Right renal pelvis (tissue), 4 donors: Measurements from ENCODE around the gene OLR1. TPM values are rescaled to one million over a fixed set of nuclear protein-coding genes. Genes with fewer than 3 reads are reported as not detected.
"Not testable (repeated sequence)": the region's sequence is repeated elsewhere in the genome, so short reads cannot be mapped to it uniquely, and the experiment has no call there.

Source experiments
- DNase-seq, 4 donors: peaks; one replicate each; pipeline ENCODE4 v3.0.0-alpha.2; 2013; ENCODE audit warnings: low read depth in 4 of 4, low spot score in 3 of 4, missing footprints in 1 of 4
- polyA plus RNA-seq, 4 donors: library from polyadenylated mRNA; unstranded; fragments of 120-200 nt; gene quantifications; one replicate each; pipeline ENCODE4 v1.2.1, GENCODE V29; 2013; ENCODE audit not compliant: insufficient read length in 4 of 4

OLR1 gene
- polyA plus RNA-seq, 4 donors: 1.2 to 1.8 (median 1.3) TPM

- no peak for DNase-seq
Measured at GRCh38 chr12:10191865-10192264, 19.9 kb upstream of the OLR1 start.

GRCh38 chr12:10190558-10191388, 18.8 kb upstream of the OLR1 start:
- DNase-seq: peak in 3 of 4 donors; percentile 30 to 52 (median 44)

- DNase-seq: no peak
Measured at GRCh38 chr12:10189653-10190052, 17.7 kb upstream of the OLR1 start.

- not testable (repeated sequence) for DNase-seq
Measured at GRCh38 chr12:10186958-10187357, 15.0 kb upstream of the OLR1 start.

- no peak for DNase-seq
Measured at GRCh38 chr12:10186299-10186698, 14.4 kb upstream of the OLR1 start.

- no peak for DNase-seq
Measured at GRCh38 chr12:10184261-10184843, 12.4 kb upstream of the OLR1 start.

- no peak for DNase-seq
Measured at GRCh38 chr12:10182354-10183049, 10.6 kb upstream of the OLR1 start.

- DNase-seq: no peak
Measured at GRCh38 chr12:10179776-10180181, 7.8 kb upstream of the OLR1 start.

GRCh38 chr12:10178821-10179220, 6.9 kb upstream of the OLR1 start, which contains the start of gene TMEM52B:
TMEM52B (plus strand) TSS chr12:10179032; CDS start chr12:10179575, 543 bp downstream.
- DNase-seq: no peak

- DNase-seq: peak in 3 of 4 donors; percentile 31 to 51 (median 35)
Measured at GRCh38 chr12:10175846-10176636, 4.1 kb upstream of the OLR1 start.

GRCh38 chr12:10174986-10175614, 3.2 kb upstream of the OLR1 start:
- DNase-seq: no peak

GRCh38 chr12:10170216-10170615, 1.7 kb downstream of the OLR1 start:
- no peak for DNase-seq

GRCh38 chr12:10169104-10169503, 2.8 kb downstream of the OLR1 start:
- no peak for DNase-seq

- DNase-seq: no peak
Measured at GRCh38 chr12:10167599-10167998, 4.3 kb downstream of the OLR1 start.

- DNase-seq: no peak
Measured at GRCh38 chr12:10165421-10165820, 6.5 kb downstream of the OLR1 start.

GRCh38 chr12:10163084-10163483, 8.8 kb downstream of the OLR1 start:
- DNase-seq: no peak

GRCh38 chr12:10160617-10161385, 11.1 kb downstream of the OLR1 start:
- DNase-seq: no peak

GRCh38 chr12:10159280-10159679, 12.7 kb downstream of the OLR1 start:
- DNase-seq: no peak

- no peak for DNase-seq
Measured at GRCh38 chr12:10158406-10158805, 13.5 kb downstream of the OLR1 start.
